A673 (cell line): Measurements from ENCODE around the gene KRT40.

ENCODE experiments used
- CTCF ChIP-seq: fragments of 300-800, 200-600 bp; sonication (generic); conservative IDR thresholded peaks from 2 replicates; pipeline ENCODE4 v1.5.1; 2017; ENCODE audit warnings: low read depth, mild to moderate bottlenecking, antibody characterized with exemption, low read length, moderate library complexity, mixed read lengths
- EZH2 ChIP-seq: fragments of 200-600 bp; sonication (generic); IDR thresholded peaks from 2 replicates; pipeline ENCODE4 v1.6.1; 2017; ENCODE audit warnings: borderline replicate concordance, low read depth, mild to moderate bottlenecking, mixed read lengths, antibody characterized with exemption, low read length; ENCODE audit not compliant: poor library complexity, severe bottlenecking

- TF ChIP-seq CTCF (no peak), EZH2 (no peak)
These were observed 35.3 kb upstream of the KRT40 start for GRCh38 chr17:41019415-41019814.
